ENCODE results near the gene NABP1.
"Not testable (repeated sequence)": the region's sequence is repeated elsewhere in the genome, so short reads cannot be mapped to it uniquely, and the experiment has no call there.

NABP1 gene

GRCh38 chr2:191638079-191638801 is 39.7 kb upstream of the NABP1 start:
- Histone ChIP-seq H3K27me3 (ENCODE audit: insufficient read depth, low read length, poor library complexity) (no peaks in the 10 kb centered on the region), H3K9ac (ENCODE audit: low read length) (no peak overlapping the region), H4K8ac (ENCODE audit: low read depth, low read length) (no peak overlapping the region), H4K5ac (ENCODE audit: low read length) (no peak overlapping the region), H2BK5ac (ENCODE audit: low read length) (no peak overlapping the region), H3K79me2 (ENCODE audit: control insufficient read depth, insufficient read depth, low read length) (no peaks in the 10 kb centered on the region), H2BK120ac (ENCODE audit: low read depth, low read length) (no peak overlapping the region), H3K36me3 (ENCODE audit: control insufficient read depth, insufficient read depth, low read length) (no peaks in the 10 kb centered on the region), H3K4me1 (ENCODE audit: control insufficient read depth, low read depth, low read length) (peaks cover 6% of the 10 kb centered on the region), H3K23ac (ENCODE audit: low read length) (no peak overlapping the region), H3K56ac (ENCODE audit: low read length) (no peak overlapping the region), H3K4ac (ENCODE audit: low read depth, low read length) (no peak overlapping the region), H3K4me2 (ENCODE audit: low read length) (no peak overlapping the region), H3K18ac (ENCODE audit: low read length) (peak overlapping the region; percentile 14), H2AK5ac (ENCODE audit: low read length) (no peak overlapping the region), H3K27ac (ENCODE audit: low read depth, low read length) (peak overlapping the region; percentile 41), H3K79me1 (ENCODE audit: low read length) (no peaks in the 10 kb centered on the region), H3K4me3 (ENCODE audit: low read length) (no peak overlapping the region), H2BK15ac (replicated peaks; ENCODE audit: low read depth) (no peak overlapping the region)
- no CpG with 5 or more reads among the region's 6 CpGs for WGBS (ENCODE audit: extremely low coverage, insufficient coverage, low lambda C conversion rate)
- DNase-seq: peak; percentile 32

GRCh38 chr2:191638802-191639172 is 39.1 kb upstream of the NABP1 start:
- Histone ChIP-seq H3K4ac (ENCODE audit: low read depth, low read length) (no peak overlapping the region), H2BK5ac (ENCODE audit: low read length) (no peak overlapping the region), H4K8ac (ENCODE audit: low read depth, low read length) (no peak overlapping the region), H3K27ac (ENCODE audit: low read depth, low read length) (no peak overlapping the region), H3K4me2 (ENCODE audit: low read length) (no peak overlapping the region), H3K4me1 (ENCODE audit: control insufficient read depth, low read depth, low read length) (peaks cover 6% of the 10 kb centered on the region), H3K56ac (ENCODE audit: low read length) (no peak overlapping the region), H3K18ac (ENCODE audit: low read length) (peak overlapping the region; percentile 14), H3K4me3 (ENCODE audit: low read length) (no peak overlapping the region), H3K79me1 (ENCODE audit: low read length) (no peaks in the 10 kb centered on the region), H3K36me3 (ENCODE audit: control insufficient read depth, insufficient read depth, low read length) (no peaks in the 10 kb centered on the region), H3K79me2 (ENCODE audit: control insufficient read depth, insufficient read depth, low read length) (no peaks in the 10 kb centered on the region), H3K23ac (ENCODE audit: low read length) (no peak overlapping the region), H3K9ac (ENCODE audit: low read length) (no peak overlapping the region), H2BK120ac (ENCODE audit: low read depth, low read length) (no peak overlapping the region), H2BK15ac (replicated peaks; ENCODE audit: low read depth) (no peak overlapping the region), H2AK5ac (ENCODE audit: low read length) (no peak overlapping the region), H4K5ac (ENCODE audit: low read length) (no peak overlapping the region), H3K27me3 (ENCODE audit: insufficient read depth, low read length, poor library complexity) (no peaks in the 10 kb centered on the region)
- no CpG with 5 or more reads among the region's 1 CpG for WGBS (ENCODE audit: extremely low coverage, insufficient coverage, low lambda C conversion rate)
- no peak for DNase-seq

DNA sequence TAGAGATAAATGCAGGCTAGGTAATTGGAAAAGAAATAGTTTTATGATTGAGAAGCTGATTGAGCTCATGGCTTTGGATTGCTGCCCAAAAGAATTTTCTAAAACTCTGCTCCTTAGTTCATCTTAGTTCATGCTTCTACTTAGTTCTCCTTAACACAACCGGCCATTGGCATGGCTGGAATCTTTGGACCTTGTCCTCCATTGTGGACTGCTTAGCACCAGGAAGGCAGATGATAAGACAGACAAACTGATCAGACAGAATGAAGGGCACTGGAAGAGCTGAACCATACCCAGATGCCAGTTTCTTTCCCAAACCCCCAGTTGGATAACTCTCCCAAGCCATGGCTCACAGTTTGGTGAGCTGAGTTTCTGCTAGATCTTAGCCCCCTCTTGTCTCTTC is 36.3 kb upstream of the NABP1 start:
- H2BK15ac ChIP-seq (replicated peaks; ENCODE audit: low read depth): no peak overlapping the region
- H3K4ac ChIP-seq (ENCODE audit: low read depth, low read length): no peak overlapping the region
- no peak overlapping the region for H2AK5ac ChIP-seq (ENCODE audit: low read length)
- no CpG with 5 or more reads among the region's 1 CpG for WGBS (ENCODE audit: extremely low coverage, insufficient coverage, low lambda C conversion rate)
- H2BK120ac ChIP-seq (ENCODE audit: low read depth, low read length): no peak overlapping the region
- H3K23ac ChIP-seq (ENCODE audit: low read length): no peak overlapping the region
- H3K27ac ChIP-seq (ENCODE audit: low read depth, low read length): no peak overlapping the region
- H3K27me3 ChIP-seq (ENCODE audit: insufficient read depth, low read length, poor library complexity): no peaks in the 10 kb centered on the region
- peaks cover 6% of the 10 kb centered on the region for H3K4me1 ChIP-seq (ENCODE audit: control insufficient read depth, low read depth, low read length)
- H3K4me3 ChIP-seq (ENCODE audit: low read length): no peak overlapping the region
- H4K5ac ChIP-seq (ENCODE audit: low read length): no peak overlapping the region
- no peak overlapping the region for H3K18ac ChIP-seq (ENCODE audit: low read length)
- H3K56ac ChIP-seq (ENCODE audit: low read length): no peak overlapping the region
- H2BK5ac ChIP-seq (ENCODE audit: low read length): no peak overlapping the region
- no peak overlapping the region for H3K4me2 ChIP-seq (ENCODE audit: low read length)
- DNase-seq: no peak
- H4K8ac ChIP-seq (ENCODE audit: low read depth, low read length): no peak overlapping the region
- H3K9ac ChIP-seq (ENCODE audit: low read length): no peak overlapping the region
- no peaks in the 10 kb centered on the region for H3K79me1 ChIP-seq (ENCODE audit: low read length)
- no peaks in the 10 kb centered on the region for H3K36me3 ChIP-seq (ENCODE audit: control insufficient read depth, insufficient read depth, low read length)
- H3K79me2 ChIP-seq (ENCODE audit: control insufficient read depth, insufficient read depth, low read length): no peaks in the 10 kb centered on the region

GRCh38 chr2:191642541-191642940 is 35.4 kb upstream of the NABP1 start:
- Histone ChIP-seq H3K4ac (ENCODE audit: low read depth, low read length) (no peak overlapping the region), H3K36me3 (ENCODE audit: control insufficient read depth, insufficient read depth, low read length) (no peaks in the 10 kb centered on the region), H2BK5ac (ENCODE audit: low read length) (no peak overlapping the region), H3K79me2 (ENCODE audit: control insufficient read depth, insufficient read depth, low read length) (no peaks in the 10 kb centered on the region), H3K18ac (ENCODE audit: low read length) (no peak overlapping the region), H2BK15ac (replicated peaks; ENCODE audit: low read depth) (no peak overlapping the region), H2AK5ac (ENCODE audit: low read length) (no peak overlapping the region), H3K27ac (ENCODE audit: low read depth, low read length) (no peak overlapping the region), H3K79me1 (ENCODE audit: low read length) (no peaks in the 10 kb centered on the region), H4K5ac (ENCODE audit: low read length) (no peak overlapping the region), H4K8ac (ENCODE audit: low read depth, low read length) (no peak overlapping the region), H2BK120ac (ENCODE audit: low read depth, low read length) (no peak overlapping the region), H3K23ac (ENCODE audit: low read length) (no peak overlapping the region), H3K56ac (ENCODE audit: low read length) (no peak overlapping the region), H3K4me2 (ENCODE audit: low read length) (no peak overlapping the region), H3K9ac (ENCODE audit: low read length) (no peak overlapping the region), H3K27me3 (ENCODE audit: insufficient read depth, low read length, poor library complexity) (no peaks in the 10 kb centered on the region), H3K4me3 (ENCODE audit: low read length) (no peak overlapping the region), H3K4me1 (ENCODE audit: control insufficient read depth, low read depth, low read length) (peaks cover 6% of the 10 kb centered on the region)
- no peak for DNase-seq
- no CpG with 5 or more reads among the region's 2 CpGs for WGBS (ENCODE audit: extremely low coverage, insufficient coverage, low lambda C conversion rate)

GRCh38 chr2:191643429-191643828 is 34.5 kb upstream of the NABP1 start:
- no peak overlapping the region for H2BK120ac ChIP-seq (ENCODE audit: low read depth, low read length)
- H3K36me3 ChIP-seq (ENCODE audit: control insufficient read depth, insufficient read depth, low read length): no peaks in the 10 kb centered on the region
- no peak overlapping the region for H3K9ac ChIP-seq (ENCODE audit: low read length)
- no peak overlapping the region for H3K18ac ChIP-seq (ENCODE audit: low read length)
- H4K5ac ChIP-seq (ENCODE audit: low read length): no peak overlapping the region
- H3K4me3 ChIP-seq (ENCODE audit: low read length): no peak overlapping the region
- no peaks in the 10 kb centered on the region for H3K79me1 ChIP-seq (ENCODE audit: low read length)
- no peak overlapping the region for H3K4ac ChIP-seq (ENCODE audit: low read depth, low read length)
- no peaks in the 10 kb centered on the region for H3K4me1 ChIP-seq (ENCODE audit: control insufficient read depth, low read depth, low read length)
- H3K56ac ChIP-seq (ENCODE audit: low read length): no peak overlapping the region
- no peaks in the 10 kb centered on the region for H3K27me3 ChIP-seq (ENCODE audit: insufficient read depth, low read length, poor library complexity)
- H3K27ac ChIP-seq (ENCODE audit: low read depth, low read length): no peak overlapping the region
- no CpG with 5 or more reads among the region's 5 CpGs for WGBS (ENCODE audit: extremely low coverage, insufficient coverage, low lambda C conversion rate)
- no peak for DNase-seq
- no peak overlapping the region for H4K8ac ChIP-seq (ENCODE audit: low read depth, low read length)
- no peaks in the 10 kb centered on the region for H3K79me2 ChIP-seq (ENCODE audit: control insufficient read depth, insufficient read depth, low read length)
- H2BK5ac ChIP-seq (ENCODE audit: low read length): no peak overlapping the region
- H2AK5ac ChIP-seq (ENCODE audit: low read length): no peak overlapping the region
- no peak overlapping the region for H3K4me2 ChIP-seq (ENCODE audit: low read length)
- H3K23ac ChIP-seq (ENCODE audit: low read length): no peak overlapping the region
- no peak overlapping the region for H2BK15ac ChIP-seq (replicated peaks; ENCODE audit: low read depth)

DNA sequence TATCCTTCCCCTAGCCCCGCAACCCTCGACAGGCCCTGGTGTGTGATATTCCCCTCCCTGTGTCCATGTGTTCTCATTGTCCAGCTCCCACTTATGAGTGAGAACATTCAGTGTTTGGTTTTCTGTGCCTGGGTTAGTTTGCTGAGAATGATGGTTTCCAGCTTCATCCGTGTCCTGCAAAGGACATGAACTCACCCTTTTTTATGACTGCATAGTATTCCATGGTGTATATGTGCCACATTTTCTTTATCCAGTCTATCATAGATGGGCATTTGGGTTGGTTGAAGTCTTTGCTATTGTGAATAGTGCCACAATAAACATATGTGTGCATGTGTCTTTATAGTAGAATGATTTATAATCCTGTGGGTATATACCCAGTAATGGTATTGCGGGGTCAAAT is 33.3 kb upstream of the NABP1 start:
- H2BK15ac ChIP-seq (replicated peaks; ENCODE audit: low read depth); H3K18ac ChIP-seq (ENCODE audit: low read length); H2AK5ac ChIP-seq (ENCODE audit: low read length); H3K4ac ChIP-seq (ENCODE audit: low read depth, low read length); H3K27me3 ChIP-seq (ENCODE audit: insufficient read depth, low read length, poor library complexity); H3K23ac ChIP-seq (ENCODE audit: low read length); H2BK120ac ChIP-seq (ENCODE audit: low read depth, low read length); H3K4me2 ChIP-seq (ENCODE audit: low read length); H3K27ac ChIP-seq (ENCODE audit: low read depth, low read length); H3K4me1 ChIP-seq (ENCODE audit: control insufficient read depth, low read depth, low read length); H3K79me1 ChIP-seq (ENCODE audit: low read length); DNase-seq; H3K4me3 ChIP-seq (ENCODE audit: low read length); H3K36me3 ChIP-seq (ENCODE audit: control insufficient read depth, insufficient read depth, low read length); H4K8ac ChIP-seq (ENCODE audit: low read depth, low read length); H3K56ac ChIP-seq (ENCODE audit: low read length); H2BK5ac ChIP-seq (ENCODE audit: low read length); H3K79me2 ChIP-seq (ENCODE audit: control insufficient read depth, insufficient read depth, low read length); H3K9ac ChIP-seq (ENCODE audit: low read length); H4K5ac ChIP-seq (ENCODE audit: low read length): not testable (repeated sequence)
- no CpG with 5 or more reads among the region's 4 CpGs for WGBS (ENCODE audit: extremely low coverage, insufficient coverage, low lambda C conversion rate)
